Stomach (tissue), 9 donors: ENCODE results near the gene ANTXR1. TPM values are rescaled to one million over a fixed set of nuclear protein-coding genes. Genes with fewer than 3 reads are reported as not detected.

Experiments
- DNase-seq, 2 donors: peaks; one replicate each; pipeline versions ENCODE4 v3.0.0 to v3.0.0-alpha.2; 2013 to 2019
- H3K27ac ChIP-seq, 5 donors: fragments of 200-600 bp in 4 of 5; sonication (generic) in 4 of 5; one replicate each; pipeline ENCODE4 v1.5.1; 2013 to 2019; ENCODE audit warnings: mild to moderate bottlenecking in 1 of 5, moderate library complexity in 1 of 5
- H3K27me3 ChIP-seq, 3 donors: fragments of 200-600 bp; sonication (generic); one replicate each; pipeline ENCODE4 v1.5.1; 2017 to 2019; ENCODE audit warnings: mixed run types in 1 of 3
- H3K36me3 ChIP-seq, 4 donors: fragments of 200-600 bp; sonication (generic); 1 replicate in 3 of 4; 2 replicates in 1 of 4; pipeline ENCODE4 v1.5.1; 2016 to 2019
- H3K4me1 ChIP-seq, 4 donors: fragments of 200-600 bp; sonication (generic); one replicate each; pipeline ENCODE4 v1.5.1; 2016 to 2019
- H3K4me3 ChIP-seq, 4 donors: fragments of 200-600 bp; sonication (generic) in 3 of 4; one replicate each; pipeline ENCODE4 v1.5.1; 2016 to 2019; ENCODE audit warnings: mild to moderate bottlenecking in 1 of 4
- H3K9me3 ChIP-seq, 4 donors: fragments of 200-600 bp; sonication (generic); one replicate each; pipeline ENCODE4 v1.5.1; 2016 to 2019
- CTCF ChIP-seq, 7 experiments: fragments of 450-650 bp in 4 of 7; fragments of 200-600 bp in 3 of 7; sonication (generic) in 3 of 7; IDR thresholded peaks; one replicate each; pipeline ENCODE4 v1.5.1; 2016 to 2019; ENCODE audit warnings: antibody characterized with exemption in 7 of 7, control low read depth in 2 of 7, mild to moderate bottlenecking in 1 of 7
- EP300 ChIP-seq: sonication (generic); formaldehyde crosslinking; IDR thresholded peaks from one replicate; pipeline ENCODE4 v1.6.1; 2017; ENCODE audit warnings: antibody characterized with exemption
- POLR2A ChIP-seq, 4 donors: fragments of 450-650 bp; IDR thresholded peaks; one replicate each; pipeline ENCODE4 v1.6.1; 2016; ENCODE audit warnings: antibody characterized with exemption in 4 of 4, control low read depth in 2 of 4, mild to moderate bottlenecking in 1 of 4, moderate library complexity in 1 of 4
- POLR2AphosphoS5 ChIP-seq, 3 donors: sonication (generic); formaldehyde crosslinking; IDR thresholded peaks; one replicate each; pipeline ENCODE4 v1.6.1; 2016; ENCODE audit warnings: antibody characterized with exemption in 3 of 3
- WGBS, 5 donors: extraction: QIAGEN DNeasy Blood & Tissue Kit in 3 of 5; methylation state at CpG; one replicate each; pipeline versions ENCODE4 v1.1.5 to v1.1.7; 2013 to 2018; 5-methylcytosine and 5-hydroxymethylcytosine counted together
- intact Hi-C: fragments of 100-400 bp; cut with DNase I; formaldehyde crosslinking; loops from one replicate; pipeline ENCODE4 v1.15.1; 2023; ENCODE audit warnings: low total_unique reads
- polyA plus RNA-seq, 3 donors: library from polyadenylated mRNA; stranded (reverse); fragments of 200-250 nt; gene quantifications; one replicate each; pipeline ENCODE4 v1.2.3, GENCODE V29; 2013
- total RNA-seq, 5 donors: library from RNA; depleted of rRNA; stranded (reverse); fragments of >200 nt; gene quantifications; one replicate each; pipeline versions ENCODE4 v1.1.0 to v1.2.3, GENCODE V29; 2014 to 2016
- donor health status: healthy with polysubstance abuse.
- donor health status: Bipolar disorder and iron deficiency.
- donor health status: healthy.

Gene ANTXR1
- total and polyA plus RNA-seq, 8 donors = 5.8 to 32.5 (median 13.7) TPM

- intact Hi-C loops = no loop called here
- H3K27ac ChIP-seq = no peak overlapping the region
Measured at GRCh38 chr2:68997401-68997800, 15.6 kb upstream of the ANTXR1 start.

GRCh38 chr2:69001879-69002278, 11.1 kb upstream of the ANTXR1 start:
- Histone ChIP-seq H3K4me3 (no peak overlapping the region), H3K27me3 (no peaks in the 10 kb centered on the region), H3K27ac (no peak overlapping the region), H3K9me3 (peaks cover 0 to 20% (median 12%) of the 10 kb centered on the region in 4 donors), H3K4me1 (no peaks in the 10 kb centered on the region), H3K36me3 (no peaks in the 10 kb centered on the region)
- DNase-seq = no peak
- TF ChIP-seq EP300 (no peak), POLR2A (IDR thresholded peaks at IDR 0.05) (no peak), POLR2AphosphoS5 (IDR thresholded peaks at IDR 0.05) (no peak), CTCF (IDR thresholded peaks at IDR 0.05) (no peak)
- intact Hi-C loops = no loop called here

More at GRCh38 chr2:68997401-68997800, 15.6 kb upstream of the ANTXR1 start:
- H3K4me3 ChIP-seq = no peak overlapping the region
- H3K27me3 ChIP-seq = no peaks in the 10 kb centered on the region
- no peaks in the 10 kb centered on the region for H3K36me3 ChIP-seq
- TF ChIP-seq EP300 (no peak), CTCF (IDR thresholded peaks at IDR 0.05) (no peak)
- peaks cover 0 to 15% (median 10%) of the 10 kb centered on the region in 4 donors for H3K9me3 ChIP-seq
- no peaks in the 10 kb centered on the region for H3K4me1 ChIP-seq
- DNase-seq = no peak

- Histone ChIP-seq H3K9me3 (peaks cover 0 to 20% (median 12%) of the 10 kb centered on the region in 4 donors), H3K27me3 (no peaks in the 10 kb centered on the region), H3K4me3 (no peak overlapping the region), H3K4me1 (no peaks in the 10 kb centered on the region), H3K27ac (no peak overlapping the region), H3K36me3 (no peaks in the 10 kb centered on the region)
- 80 to 93% (median 84%) methylated on average over 2 of the region's 2 CpGs for WGBS, 5 donors
- no peak for DNase-seq
- TF ChIP-seq CTCF (IDR thresholded peaks at IDR 0.05) (no peak), EP300 (no peak), POLR2AphosphoS5 (IDR thresholded peaks at IDR 0.05) (no peak), POLR2A (IDR thresholded peaks at IDR 0.05) (no peak)
- intact Hi-C loops = no loop called here
Measured at GRCh38 chr2:69003731-69004130, 9.2 kb upstream of the ANTXR1 start.

- intact Hi-C loops = no loop called here
- no peak overlapping the region for H3K4me3 ChIP-seq
- peaks cover 0 to 1% (median under 1%) of the 10 kb centered on the region in 4 donors for H3K4me1 ChIP-seq
- no peak overlapping the region for H3K27ac ChIP-seq
- no peak for TF ChIP-seq POLR2A (IDR thresholded peaks at IDR 0.05)
- TF ChIP-seq POLR2AphosphoS5 (IDR thresholded peaks at IDR 0.05) = no peak
- no peak for TF ChIP-seq CTCF (IDR thresholded peaks at IDR 0.05)
- peak in 1 of 2 donors; percentile 68 for DNase-seq
- no peaks in the 10 kb centered on the region for H3K36me3 ChIP-seq
- H3K9me3 ChIP-seq = peaks cover 0 to 7% (median 3%) of the 10 kb centered on the region in 4 donors
- no peaks in the 10 kb centered on the region for H3K27me3 ChIP-seq
Measured at GRCh38 chr2:69007169-69007568, 5.8 kb upstream of the ANTXR1 start.

- Histone ChIP-seq H3K4me3 (no peak overlapping the region), H3K4me1 (peaks cover 0 to 6% (median 2%) of the 10 kb centered on the region in 4 donors), H3K9me3 (peaks cover 0 to 3% (median 1%) of the 10 kb centered on the region in 4 donors), H3K36me3 (no peaks in the 10 kb centered on the region), H3K27me3 (no peaks in the 10 kb centered on the region), H3K27ac (no peak overlapping the region)
- no peak for DNase-seq
- intact Hi-C loops = no loop called here
- TF ChIP-seq CTCF (IDR thresholded peaks at IDR 0.05) = no peak
- no peak for TF ChIP-seq EP300
- no peak for TF ChIP-seq POLR2A (IDR thresholded peaks at IDR 0.05)
- TF ChIP-seq POLR2AphosphoS5 (IDR thresholded peaks at IDR 0.05) = no peak
Measured at GRCh38 chr2:69007603-69008002, 5.4 kb upstream of the ANTXR1 start.
